Islet precursor cell (in vitro differentiated cells): ENCODE measurements around the gene PAH.

Experiments used
- DNase-seq: peaks from one replicate; pipeline ENCODE4 v3.0.0-alpha.2; 2018

The PAH gene

DNA sequence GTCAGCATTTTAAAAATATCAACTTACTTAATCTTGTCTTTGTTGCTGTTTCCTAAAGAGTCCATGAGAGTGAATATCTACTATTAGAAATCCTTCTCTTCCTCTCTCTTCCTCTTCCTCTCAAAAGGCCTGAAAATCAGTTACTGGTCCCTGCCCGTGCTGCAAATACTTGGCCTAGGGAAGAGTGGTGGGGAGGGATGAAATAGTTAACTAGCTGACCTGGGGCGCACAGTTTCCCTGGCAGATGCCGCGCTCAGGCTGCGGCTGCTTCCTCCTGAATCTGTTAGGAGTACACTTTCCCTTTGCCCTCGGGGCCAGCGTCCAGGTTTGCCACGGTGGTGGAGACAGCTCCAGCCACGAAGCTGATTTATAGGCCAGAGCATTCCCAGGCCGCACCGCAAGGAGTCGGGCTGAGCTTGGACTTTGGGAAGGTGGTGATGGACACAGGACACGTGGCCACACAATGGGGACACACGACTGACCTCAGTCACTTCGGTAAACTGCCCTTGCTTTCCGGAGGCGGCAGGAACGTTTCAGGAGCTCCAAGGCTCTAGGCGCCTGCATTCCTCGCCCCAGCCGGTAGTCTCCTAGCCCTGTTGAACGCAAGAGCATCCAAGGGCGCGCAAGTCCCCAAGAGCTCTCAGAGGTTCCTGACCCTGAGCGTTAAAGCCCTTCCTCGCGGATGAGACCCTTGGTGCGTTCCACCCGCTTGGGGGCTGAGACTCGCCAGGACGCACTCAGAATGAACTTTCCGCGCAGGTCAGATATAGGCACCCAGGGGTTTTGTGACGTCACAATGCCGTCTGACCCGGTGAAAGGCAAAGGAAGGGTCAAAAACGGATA lies 33.3 kb upstream of the PAH start:
- DNase-seq, result peak; percentile 95

GRCh38 chr12:102948941-102949352 lies 31.9 kb upstream of the PAH start:
- peak; percentile 78 for DNase-seq

- DNase-seq, result no peak
These were observed 29.0 kb upstream of the PAH start for GRCh38 chr12:102946042-102946441.

- no peak for DNase-seq
These were observed 22.7 kb upstream of the PAH start for GRCh38 chr12:102939670-102940222.

GRCh38 chr12:102939059-102939458 lies 22.0 kb upstream of the PAH start:
- no peak for DNase-seq

GRCh38 chr12:102933168-102933567 lies 16.1 kb upstream of the PAH start:
- DNase-seq, result no peak

DNA sequence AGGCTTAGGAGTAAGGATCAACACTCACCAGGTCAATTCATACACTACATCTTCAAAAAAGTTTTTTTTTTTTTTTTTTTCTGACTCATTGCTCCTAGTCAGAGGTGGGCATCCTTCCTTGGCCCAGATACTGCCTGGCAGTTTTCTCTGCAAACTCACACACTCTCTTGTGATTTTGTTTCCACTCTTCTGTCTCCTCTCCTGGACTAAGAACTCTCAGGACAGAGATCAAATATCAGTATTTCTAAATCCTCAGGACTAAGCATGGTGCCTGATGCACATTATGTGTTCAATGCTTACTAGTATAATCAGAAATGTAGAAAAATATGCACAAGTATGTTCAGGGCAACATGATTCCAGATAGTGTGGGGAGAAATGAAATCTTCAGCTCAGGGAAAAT lies 10.2 kb upstream of the PAH start:
- no peak for DNase-seq

DNA sequence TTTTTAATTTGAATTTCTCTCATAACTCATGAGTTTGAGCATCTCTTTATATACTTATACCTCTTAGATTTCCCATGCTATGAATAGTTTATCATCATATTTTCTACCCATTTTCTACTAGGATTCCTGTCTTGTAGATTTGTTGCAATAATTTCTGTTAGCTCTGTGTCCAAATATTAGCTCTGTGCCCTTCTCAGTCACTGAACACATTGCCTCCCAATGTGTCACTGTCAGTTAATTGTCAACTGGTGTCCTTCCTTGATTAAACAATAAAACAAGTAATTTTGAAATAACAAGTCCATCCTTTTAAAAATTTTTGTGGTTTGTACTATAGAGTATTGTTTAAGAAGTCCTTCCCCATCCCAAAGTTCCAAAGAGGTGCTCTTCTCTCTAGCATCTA lies 4.2 kb upstream of the PAH start:
- no peak for DNase-seq

DNA sequence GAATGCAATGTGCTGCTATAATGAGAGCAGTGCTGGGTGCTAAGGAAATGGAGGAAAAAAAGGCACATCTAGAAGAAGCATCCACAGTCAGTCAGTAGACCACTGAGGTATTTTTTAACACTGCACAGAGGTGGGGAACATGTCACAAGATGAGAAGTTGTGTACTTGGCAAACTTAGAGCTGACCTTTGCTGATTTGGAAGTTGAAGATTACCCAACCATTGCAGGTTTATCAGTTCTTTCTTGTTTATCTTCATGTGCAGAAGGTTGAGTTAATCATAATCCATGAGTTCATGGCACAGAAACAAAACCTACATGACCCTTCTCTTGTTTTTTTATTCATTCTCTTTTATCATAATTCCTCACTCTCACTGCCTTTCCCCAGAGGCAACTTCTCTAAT lies 3.2 kb upstream of the PAH start:
- DNase-seq, result no peak

GRCh38 chr12:102918840-102919239 lies 1.8 kb upstream of the PAH start:
- no peak for DNase-seq

DNA sequence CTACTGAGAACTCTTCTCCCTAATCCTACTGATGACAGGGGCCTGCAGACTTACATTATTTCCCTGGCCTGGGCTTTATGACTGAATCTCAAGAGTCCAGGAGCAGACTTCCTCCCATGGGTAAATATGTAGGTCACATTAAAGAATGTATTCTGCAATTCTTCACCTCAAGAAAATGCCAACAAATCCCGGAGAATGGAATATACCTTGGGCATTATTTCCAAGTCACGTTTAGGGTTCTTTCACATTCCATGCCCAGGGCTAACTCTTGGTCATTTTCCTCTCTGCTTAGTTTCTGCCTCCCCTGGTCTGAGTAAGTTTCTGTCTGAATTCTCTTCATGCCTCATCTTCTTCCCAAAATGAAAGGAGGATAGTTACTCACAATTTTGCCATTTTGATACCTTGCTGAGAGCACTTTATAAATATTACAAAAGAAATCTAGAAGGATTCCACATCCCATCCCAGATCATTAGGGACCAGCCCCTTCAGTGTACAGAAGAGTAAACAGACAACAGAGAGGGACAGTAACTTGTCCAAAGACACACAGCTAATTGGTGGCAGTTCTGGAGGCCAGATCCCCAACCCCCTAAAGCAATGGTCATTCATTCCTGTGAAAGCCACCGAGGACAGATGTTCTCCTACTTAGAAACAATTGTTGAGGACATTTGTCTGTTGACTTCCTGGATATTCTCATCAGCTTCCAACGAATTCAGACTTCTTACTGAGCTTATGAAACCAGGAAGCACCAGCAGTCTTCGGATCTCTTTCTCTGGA lies 605 bp downstream of the PAH start:
- DNase-seq, result no peak

GRCh38 chr12:102913453-102914226 lies 3.4 kb downstream of the PAH start:
- DNase-seq, result no peak

GRCh38 chr12:102912258-102912657 lies 4.8 kb downstream of the PAH start:
- DNase-seq, result no peak

DNA sequence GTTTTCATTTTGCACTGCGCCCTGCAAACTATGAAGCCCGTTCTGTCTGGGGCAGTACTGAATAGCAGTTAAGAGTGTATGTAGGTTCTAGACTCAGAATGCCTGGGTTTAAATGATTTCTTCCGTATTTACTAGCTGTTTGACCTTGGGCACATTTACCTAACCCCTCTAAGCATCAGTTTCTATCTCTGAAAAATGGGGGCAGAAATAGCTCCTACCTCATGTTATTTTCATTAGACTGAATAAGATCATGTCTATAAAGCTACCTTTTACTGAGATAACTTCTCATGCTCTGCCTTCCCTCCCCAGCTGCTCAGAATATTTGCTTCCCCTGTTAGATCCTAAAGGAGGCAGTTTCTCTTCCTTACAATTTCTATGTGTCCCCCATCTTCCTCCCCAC lies 5.7 kb downstream of the PAH start:
- no peak for DNase-seq

GRCh38 chr12:102910792-102911191 lies 6.3 kb downstream of the PAH start:
- DNase-seq, result no peak

DNA sequence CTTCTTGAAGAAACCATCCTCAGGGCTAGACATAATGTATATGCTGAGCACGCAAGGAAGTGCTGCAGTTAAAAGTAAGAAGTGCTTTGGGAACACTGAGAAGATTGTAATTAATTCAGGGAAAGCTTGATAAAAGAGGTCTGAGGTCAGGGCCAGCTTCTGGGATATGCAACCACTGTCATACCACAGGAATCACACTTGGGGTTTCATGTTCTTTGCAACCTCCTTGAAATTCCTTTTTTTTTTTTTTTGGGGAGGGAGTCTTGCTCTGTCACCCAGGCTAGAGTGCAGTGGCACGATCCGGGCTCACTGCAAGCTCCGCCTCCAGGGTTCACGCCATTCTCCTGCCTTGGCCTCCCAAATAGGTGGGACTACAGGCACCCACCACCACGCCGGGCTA lies 6.9 kb downstream of the PAH start:
- DNase-seq, result no peak

- DNase-seq, result no peak
These were observed 9.1 kb downstream of the PAH start for GRCh38 chr12:102907918-102908317.

- no peak for DNase-seq
These were observed 11.8 kb downstream of the PAH start for GRCh38 chr12:102905229-102905628.

- no peak for DNase-seq
These were observed 13.6 kb downstream of the PAH start for GRCh38 chr12:102903337-102904007.

GRCh38 chr12:102902093-102902492 lies 15.0 kb downstream of the PAH start:
- no peak for DNase-seq

DNA sequence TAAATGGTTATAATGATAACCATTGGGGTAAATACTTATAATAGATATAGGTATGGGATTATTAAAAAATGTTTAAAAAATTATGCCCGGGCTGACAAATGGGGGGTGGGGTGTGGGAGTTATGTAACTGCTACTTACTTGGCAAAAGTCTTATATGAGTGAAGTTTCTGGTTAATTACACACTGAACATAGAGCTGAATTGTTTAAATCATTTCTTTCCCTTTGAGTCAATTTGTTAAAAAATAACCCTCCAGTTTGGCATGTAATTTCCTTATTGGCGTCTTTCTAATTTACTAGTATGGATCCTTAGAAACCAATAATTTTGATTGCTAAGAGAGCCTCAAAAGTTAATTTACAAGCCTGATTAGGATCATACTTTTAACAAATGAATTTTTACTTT lies 16.7 kb downstream of the PAH start:
- no peak for DNase-seq

- no peak for DNase-seq
These were observed 21.0 kb downstream of the PAH start for GRCh38 chr12:102896067-102896466.

GRCh38 chr12:102891756-102892155 lies 25.3 kb downstream of the PAH start:
- no peak for DNase-seq
